GM19025 (cell line): ENCODE measurements around the gene MAT2A.
"Not testable (repeated sequence)": the region's sequence is repeated elsewhere in the genome, so short reads cannot be mapped to it uniquely, and the experiment has no call there.

Source experiments
- ATAC-seq: cut with Tn5 transposase; IDR thresholded peaks from one replicate; pipeline ENCODE4 v1.9.1; 2021; ENCODE audit warnings: mild to moderate bottlenecking, low read depth, moderate library complexity; ENCODE audit not compliant: unreplicated experiment

Gene MAT2A

DNA sequence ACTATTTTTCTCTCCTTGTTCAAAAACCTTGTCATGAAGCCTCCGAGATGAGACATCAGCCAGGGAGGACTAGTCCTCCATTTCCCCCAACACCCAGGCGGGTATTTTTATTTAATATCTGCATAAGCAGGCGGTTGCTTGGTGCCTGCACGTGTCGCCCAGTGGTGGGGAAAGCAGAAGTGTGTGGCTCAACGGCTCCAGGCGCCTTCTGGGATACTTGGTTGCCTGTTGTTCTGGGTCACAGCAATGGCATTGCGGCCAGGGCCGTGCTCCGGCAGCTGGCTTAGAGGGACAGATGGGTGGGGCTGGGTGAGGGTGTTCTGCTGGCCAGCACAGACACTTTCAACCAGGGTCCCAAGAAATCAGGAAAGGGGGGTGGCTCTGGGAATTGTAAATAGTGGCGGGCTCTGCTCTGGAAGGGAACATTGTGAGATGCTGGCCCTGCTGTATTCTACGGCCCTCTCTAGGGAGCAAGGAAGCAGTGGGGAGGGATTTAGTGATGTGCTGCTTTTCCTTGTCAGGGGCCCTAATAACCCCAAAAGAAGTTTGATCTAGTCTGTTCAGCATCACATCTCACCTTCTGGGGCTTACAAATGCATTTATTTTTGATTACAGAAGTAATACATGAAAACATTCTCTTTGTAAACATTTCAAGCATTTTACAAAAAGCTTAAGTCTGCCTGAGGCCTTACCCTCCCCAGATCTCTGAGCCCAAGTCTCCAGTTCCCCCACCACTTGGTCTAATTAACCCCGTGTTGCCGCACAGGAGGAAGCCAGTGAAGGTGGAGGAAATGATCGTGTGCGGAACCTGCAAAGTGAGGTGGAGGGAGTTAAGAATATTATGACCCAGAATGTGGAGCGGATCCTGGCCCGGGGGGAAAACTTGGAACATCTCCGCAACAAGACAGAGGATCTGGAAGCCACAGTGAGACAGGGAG is 39.5 kb downstream of the MAT2A start:
- peak; percentile 33 for ATAC-seq

DNA sequence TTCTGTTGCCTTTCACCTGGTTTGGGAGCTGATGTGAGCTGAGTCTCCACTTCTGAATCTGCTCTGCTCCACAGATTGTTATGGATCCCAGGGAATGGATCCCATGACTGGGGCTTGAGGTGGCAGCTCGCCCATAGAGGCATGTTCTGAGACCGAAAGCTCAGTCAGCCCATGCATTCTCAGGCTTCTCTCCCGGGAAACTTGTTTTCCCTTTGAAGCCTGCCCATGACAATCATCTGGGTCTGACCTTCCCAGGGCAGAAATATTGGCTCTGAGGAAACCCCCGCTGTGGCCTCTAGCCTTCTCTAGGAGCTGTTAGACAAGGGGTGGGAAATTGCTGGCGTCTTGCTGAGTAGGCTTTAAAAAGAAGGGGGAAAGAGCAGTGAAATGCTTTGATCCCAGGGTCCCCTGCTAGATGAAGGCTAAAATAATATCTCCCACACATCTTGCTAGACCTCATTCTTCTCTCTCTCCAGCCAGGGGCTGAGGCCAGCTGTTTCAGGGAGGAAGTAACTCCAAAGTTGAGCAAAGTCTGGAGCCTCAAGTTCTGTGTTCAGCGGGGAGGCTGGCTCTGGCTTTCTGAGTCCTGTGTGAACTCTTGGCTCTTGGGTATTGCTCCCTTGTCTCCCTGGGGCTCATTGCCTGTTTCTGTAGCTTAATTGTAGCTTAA is 40.4 kb downstream of the MAT2A start:
- no peak for ATAC-seq

DNA sequence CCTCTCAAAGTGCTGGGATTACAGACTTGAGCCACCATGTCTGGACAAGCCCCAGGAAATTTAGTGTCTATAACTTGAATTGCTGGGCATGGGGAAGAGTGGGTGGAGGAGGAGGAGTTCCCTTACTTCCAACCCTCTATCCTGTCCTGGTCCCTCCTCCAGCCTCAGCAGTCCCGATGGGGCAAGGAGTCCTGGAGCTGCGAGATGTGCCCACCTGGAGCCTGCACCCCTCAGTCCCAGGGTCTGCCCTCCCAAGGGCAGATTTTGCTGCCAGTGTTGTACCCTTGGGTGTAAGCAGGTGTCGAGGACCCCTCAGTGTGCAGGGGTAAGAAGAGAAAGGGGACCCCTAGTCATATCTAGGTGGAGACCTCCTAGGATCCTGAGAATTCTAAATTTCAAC is 41.2 kb downstream of the MAT2A start:
- ATAC-seq, result no peak

DNA sequence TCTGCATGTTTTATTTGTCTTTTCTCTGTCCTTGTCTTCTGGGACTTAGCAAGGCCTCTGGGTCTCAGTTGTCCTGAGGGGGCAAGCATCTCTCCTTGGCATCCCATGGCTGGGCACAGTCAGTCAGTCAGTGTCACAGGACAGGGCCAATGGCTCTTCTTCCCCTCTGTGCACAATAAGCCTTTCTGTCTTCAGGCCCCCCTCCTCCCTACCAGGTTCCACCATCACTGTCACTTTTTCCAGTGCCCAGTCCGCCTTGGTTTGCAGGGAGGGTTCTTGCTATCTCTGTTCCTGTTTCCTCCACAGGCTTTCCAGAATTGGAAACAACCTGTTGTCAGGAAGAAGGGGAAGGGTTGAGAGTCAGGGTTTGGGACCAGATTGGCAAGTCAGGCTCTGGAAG is 43.5 kb downstream of the MAT2A start:
- ATAC-seq, result no peak

DNA sequence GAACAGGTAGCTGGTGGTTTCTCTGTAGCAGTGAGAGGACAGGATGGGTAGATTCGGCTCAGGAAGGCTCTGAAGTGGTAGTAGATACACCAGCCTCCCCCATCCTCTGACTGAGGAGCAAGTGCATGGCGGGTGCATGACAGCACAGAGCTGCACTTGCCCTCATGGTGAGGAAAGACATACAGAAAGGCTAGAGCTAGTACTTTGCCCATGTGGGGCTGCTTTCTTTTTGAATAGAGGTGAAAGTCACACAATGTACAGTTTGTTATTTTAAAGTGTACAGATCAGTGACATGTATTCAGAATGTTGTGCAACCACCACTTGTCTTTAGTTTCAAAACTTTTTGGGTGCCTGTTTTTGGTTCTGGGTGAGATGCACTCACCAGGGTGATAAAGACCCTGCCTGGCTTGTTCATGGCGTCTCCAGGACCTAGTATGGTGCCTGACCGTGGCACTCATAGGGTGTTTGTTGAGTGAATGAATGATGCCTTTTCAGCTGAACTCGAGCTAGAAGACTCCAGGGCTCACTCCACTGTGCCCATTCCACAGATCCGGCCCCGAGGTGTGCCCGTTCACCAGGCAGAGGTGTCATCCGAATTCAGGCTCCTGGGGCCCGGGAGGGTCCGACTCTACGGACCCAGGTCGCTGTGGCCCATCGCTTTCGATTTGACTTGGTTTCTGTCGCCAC is 44.8 kb downstream of the MAT2A start:
- ATAC-seq, result peak; percentile 54

DNA sequence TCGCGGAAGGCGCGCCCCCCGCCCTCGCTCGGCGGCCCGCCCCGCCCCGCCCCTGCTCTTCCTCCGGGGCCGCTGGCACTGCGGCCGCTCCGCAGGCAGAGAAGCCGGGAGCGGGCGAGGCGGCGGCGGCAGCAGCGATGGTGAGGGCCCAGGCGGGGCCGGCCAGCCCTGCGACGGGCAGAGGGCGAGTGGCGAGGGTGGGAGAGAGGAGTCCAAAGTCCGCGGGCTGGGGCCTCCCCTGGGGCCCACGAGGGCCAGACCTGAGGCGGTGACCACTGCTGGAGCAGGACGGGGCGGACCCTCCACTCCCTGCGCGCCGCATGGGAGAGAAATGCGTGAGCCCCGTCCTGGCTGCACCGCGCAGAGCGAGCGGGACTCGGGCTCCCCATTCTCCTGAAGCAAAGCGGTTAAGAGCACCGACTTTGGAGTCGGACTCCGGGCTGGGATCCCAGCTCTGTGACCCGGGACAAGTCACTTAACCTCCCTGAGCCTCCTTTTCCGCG is 45.4 kb downstream of the MAT2A start, which contains the start of gene VAMP5:
TSS of gene VAMP5 (plus strand) at position 78 of the 503 bp plus-strand sequence. CDS start at position 138, 60 bp downstream.
- peak; percentile 38 for ATAC-seq

DNA sequence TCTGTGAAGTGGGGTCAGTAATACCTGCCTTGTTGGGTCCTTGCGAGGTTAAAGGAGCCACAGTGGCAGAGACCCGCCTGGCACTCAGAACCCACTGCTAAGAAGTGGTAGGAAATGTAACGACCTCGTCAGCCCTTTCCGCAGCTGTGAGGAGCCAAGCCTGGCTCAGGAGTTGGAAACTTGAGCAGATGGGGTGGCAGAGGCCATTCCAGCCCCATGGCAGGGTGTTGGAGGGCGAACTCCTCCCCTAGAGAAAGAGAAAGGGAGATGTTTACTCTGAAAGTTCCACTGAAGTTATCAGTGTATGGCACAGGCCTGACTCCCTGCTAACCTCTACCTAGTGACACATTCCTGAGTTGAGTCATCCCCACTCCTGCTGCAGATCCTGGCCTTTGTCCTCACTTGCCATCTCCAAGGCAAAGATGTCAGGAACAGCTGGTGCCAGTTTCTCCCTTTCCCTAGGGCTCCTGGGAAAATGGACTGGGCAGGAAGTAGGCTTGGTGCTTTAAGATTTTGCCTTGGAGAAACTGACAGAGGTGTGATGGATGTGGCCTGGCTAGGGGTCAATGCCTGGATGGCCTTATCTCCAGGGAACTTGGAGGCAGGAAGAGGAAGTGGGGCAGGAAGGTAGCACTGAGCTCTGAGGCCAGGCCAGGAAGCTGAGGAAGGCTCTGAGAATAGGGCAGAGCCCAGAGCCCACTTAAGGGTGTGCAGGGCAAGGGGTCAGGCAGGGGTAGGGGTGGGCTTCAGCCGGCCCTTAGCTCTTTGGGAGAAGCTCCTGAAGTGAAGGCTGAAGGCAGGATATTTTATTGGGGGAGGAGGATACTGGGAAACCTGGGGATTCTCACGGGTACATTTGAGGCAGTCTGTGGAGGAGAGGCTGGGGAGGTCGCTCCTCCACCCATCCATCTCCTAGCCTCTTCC is 46.2 kb downstream of the MAT2A start:
- ATAC-seq, result peak; percentile 37

DNA sequence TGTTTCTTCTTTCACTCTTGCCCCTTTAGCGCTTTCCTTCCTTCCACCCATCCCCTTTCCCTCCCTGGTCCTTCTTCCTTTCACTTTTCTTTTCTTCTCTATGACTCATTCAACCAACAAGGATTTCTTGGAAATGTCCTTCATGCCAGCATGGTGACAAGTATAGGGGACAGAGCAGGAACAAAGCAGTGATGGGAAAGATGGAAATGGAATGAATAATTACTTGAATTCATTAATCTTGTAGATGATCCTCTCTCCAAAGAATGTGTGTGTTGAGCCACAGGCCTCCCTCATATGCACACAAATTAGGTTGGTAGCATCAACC is 46.8 kb downstream of the MAT2A start:
- no peak for ATAC-seq

DNA sequence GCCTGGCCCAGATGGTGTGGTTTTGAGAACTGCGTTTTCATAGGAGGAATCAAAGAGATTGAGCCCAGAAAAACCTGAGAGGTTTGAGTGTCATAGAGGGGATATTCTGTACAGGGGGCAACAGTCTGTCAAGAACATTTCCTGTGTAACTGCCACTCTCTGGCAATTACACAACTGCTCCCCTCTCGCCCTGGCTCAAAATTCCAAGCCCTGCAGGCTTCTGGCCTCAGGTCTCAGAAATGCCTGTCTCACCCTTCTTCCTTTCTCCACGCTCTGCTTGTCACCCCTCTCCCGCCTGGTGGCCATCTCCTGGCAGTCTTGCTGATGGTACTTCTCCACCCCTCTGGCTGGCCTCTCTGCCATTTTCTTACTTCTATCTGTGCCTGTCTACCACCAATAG is 49.3 kb downstream of the MAT2A start:
- ATAC-seq, result no peak

DNA sequence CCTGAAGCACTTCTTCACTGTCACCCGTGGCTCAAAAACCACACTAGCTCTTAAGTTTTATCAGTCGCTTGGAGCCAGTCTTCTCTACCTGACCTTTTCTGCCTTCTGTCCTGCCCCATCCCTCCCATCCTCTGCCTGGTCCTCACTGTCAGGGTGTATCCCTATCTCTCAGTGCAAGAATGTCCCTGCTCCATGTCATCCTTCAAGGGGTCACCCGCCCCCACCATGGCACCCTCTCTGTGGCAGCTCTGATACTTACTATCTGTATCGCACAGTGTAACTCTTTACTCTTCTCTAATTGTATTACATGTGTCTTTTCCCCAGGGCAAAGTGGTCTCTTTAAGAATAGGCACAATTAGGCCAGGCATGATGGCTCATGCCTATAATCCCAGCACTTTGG is 49.7 kb downstream of the MAT2A start:
- ATAC-seq, result no peak

DNA sequence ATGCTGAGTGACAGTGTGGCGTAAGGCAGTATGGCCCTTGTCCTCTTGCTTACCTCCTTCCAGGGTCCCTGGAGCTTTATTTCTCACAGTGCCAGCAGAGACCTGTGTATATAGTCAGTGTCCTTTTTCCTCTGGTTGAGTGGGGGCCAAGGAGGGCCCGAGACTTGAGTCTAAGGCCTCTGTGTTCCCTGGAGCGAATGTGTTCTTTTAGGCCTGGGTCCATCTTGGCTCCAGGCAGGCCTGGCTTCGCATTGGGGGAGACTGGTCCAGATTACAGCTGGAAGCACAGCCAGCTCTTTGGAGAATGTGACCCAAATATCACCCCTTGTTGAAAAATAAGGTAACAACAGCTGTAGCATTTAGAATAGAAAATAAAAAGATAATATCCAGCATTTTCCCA is 50.2 kb downstream of the MAT2A start:
- ATAC-seq, result no peak

DNA sequence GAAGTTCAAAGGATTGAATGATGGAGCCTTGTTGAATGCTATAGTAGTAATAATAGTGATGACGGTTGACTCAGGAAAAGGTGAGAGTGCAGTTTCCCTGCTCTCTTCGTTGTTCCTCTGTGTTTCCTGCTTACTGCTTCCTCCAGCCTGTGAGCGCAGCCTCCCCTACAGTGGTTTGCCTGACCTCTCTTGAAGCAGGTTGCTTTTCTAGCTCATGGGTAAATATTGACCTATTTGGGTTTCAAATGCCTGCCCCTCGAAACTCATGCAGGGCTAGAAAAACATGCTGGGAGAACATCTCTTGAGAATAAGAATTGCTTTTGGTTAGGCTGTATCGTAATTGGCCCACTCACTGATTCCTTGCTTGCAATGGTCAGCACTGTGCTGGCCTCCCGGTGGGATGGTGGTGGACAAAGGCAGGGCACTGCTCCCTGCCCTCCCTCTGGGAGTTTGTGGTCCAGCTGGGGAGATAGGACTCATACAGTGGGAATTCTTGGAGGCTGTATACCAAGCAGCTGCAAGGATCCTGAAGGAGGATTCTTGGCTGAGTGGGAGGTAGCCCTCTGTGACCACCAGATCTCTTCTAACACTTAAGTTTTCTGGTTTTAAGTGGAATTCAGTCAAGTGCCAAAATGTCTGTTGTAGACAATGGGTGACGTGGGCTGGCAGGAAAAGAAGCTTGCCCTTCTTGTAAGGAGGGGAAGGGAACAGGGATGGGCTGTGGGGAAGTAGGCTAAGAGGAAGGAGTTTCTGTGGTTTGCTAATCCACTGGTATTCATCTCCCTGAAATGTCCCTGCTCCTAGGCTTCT is 51.2 kb downstream of the MAT2A start:
- no peak for ATAC-seq

DNA sequence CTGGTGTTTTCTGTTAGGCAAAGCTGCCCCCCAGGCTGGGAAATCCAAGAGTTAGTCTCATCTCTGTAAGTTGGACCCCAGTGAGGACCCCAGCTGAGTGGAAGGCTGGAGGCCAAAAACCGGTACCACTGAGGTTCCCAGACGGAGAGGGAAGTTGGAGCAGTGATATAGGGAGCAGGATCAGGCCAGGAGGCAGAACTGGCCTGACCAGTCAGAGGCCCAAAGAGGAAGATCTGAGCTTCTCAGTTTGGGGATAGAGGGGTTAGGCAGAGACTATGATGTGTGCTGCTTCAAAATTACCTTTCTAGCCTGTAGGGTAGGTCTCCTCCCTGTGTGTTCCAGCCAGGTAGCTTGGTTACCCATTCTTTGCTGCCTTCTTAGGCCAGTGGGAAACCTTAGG is 52.0 kb downstream of the MAT2A start:
- no peak for ATAC-seq

DNA sequence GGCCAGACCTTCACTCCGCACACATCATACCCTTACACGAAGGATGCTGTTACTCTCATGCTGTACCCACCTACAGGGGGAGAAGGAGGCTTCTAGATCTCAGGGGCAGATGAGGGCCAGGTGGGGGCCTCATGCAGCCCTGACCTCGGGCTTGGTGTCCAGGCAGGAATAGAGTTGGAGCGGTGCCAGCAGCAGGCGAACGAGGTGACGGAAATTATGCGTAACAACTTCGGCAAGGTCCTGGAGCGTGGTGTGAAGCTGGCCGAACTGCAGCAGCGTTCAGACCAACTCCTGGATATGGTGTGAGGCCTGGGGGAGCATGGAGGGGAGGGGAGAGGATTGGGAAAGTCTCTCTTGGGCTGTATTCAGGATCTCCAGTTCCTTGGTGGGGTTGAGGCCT is 52.6 kb downstream of the MAT2A start:
- no peak for ATAC-seq

DNA sequence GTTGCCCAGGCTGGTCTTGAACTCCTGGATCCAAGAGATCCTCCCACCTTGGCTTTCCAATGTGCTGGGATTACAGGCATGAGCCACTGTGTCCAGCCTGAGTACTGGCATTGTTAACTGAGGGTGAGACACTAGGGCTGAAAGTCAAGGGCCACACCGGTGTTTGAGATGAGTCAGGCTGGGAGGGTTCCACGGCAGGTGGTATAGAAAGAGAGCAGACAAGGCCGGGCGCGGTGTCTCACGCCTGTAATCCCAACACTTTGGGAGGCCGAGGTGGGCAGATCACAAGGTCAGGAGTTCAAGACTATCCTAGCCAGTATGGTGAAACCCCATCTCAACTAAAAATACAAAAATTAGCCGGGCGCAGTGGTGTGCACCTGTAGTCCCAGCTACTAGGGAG is 53.3 kb downstream of the MAT2A start:
- ATAC-seq, result not testable (repeated sequence)

DNA sequence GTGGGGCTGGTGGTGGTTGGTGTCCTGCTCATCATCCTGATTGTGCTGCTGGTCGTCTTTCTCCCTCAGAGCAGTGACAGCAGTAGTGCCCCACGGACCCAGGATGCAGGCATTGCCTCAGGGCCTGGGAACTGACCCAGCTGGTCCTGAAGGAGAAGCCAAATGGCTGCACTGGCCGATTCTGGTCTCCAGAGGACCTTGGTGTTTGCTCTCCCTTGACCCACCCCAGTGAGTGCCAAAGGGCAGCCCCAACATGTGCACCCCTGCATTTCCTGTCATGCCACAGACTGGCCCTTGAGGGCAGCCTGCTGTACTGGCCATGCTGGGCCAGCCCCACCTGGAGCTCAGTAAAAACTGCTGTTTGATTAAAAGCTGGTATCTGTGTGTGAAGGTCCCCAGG is 54.1 kb downstream of the MAT2A start:
- no peak for ATAC-seq
